WTC11 (cell line): ENCODE measurements around the gene MLPH. TPM values are rescaled to one million over a fixed set of nuclear protein-coding genes. Genes with fewer than 3 reads are reported as not detected.

ENCODE experiments used
- ATAC-seq: fragments of 200-7000 bp; cut with Tn5 transposase; 2 replicates; pipeline ENCODE4 v1.10.0; 2021; ENCODE audit warnings: mild to moderate bottlenecking, moderate library complexity
- CTCF ChIA-PET: fragments of 300-600 bp; sonication (Branson Sonifier 250); formaldehyde crosslinking; loops from one replicate; lab custom pipeline; 2021; ENCODE audit warnings: antibody characterized with exemption; lab: Charles Lee
- POLR2A ChIA-PET: fragments of 350-600 bp; sonication (Branson Sonifier 250); formaldehyde crosslinking; loops from one replicate; lab custom pipeline; 2021; ENCODE audit warnings: antibody characterized with exemption; lab: Charles Lee
- DNase-seq: peaks from one replicate; pipeline ENCODE4 v3.0.0; 2021; ENCODE audit warnings: low spot score
- H3K27ac Mint-ChIP-seq: 2 replicates; pipeline ENCODE4 v1.8.0; 2021; ENCODE audit warnings: mixed read lengths
- H3K27me3 Mint-ChIP-seq: 2 replicates; pipeline ENCODE4 v1.8.0; 2021; ENCODE audit warnings: low read depth, mild to moderate bottlenecking, moderate library complexity, mixed read lengths
- H3K36me3 Mint-ChIP-seq: 2 replicates; pipeline ENCODE4 v1.8.0; 2021; ENCODE audit warnings: mixed read lengths
- H3K4me1 Mint-ChIP-seq: 2 replicates; pipeline ENCODE4 v1.8.0; 2022; ENCODE audit warnings: mixed read lengths
- H3K4me3 Mint-ChIP-seq: 2 replicates; pipeline ENCODE4 v1.8.0; 2021; ENCODE audit warnings: mild to moderate bottlenecking, moderate library complexity, mixed read lengths
- H3K9me3 Mint-ChIP-seq: 2 replicates; pipeline ENCODE4 v1.8.0; 2021; ENCODE audit warnings: mixed read lengths
- ATF1 ChIP-seq: sonication (generic); formaldehyde crosslinking; IDR thresholded peaks from 2 replicates; pipeline ENCODE4 v1.8.1; 2023; ENCODE audit warnings: mild to moderate bottlenecking, moderate library complexity, missing genetic modification reagents
- FOXP1 ChIP-seq: sonication (generic); formaldehyde crosslinking; IDR thresholded peaks from 2 replicates; pipeline ENCODE4 v1.8.0; 2022; ENCODE audit warnings: missing genetic modification reagents, mild to moderate bottlenecking, moderate library complexity, borderline replicate concordance
- GTF2I ChIP-seq: fragments of 250-450 bp; sonication (Bioruptor Pico); conservative IDR thresholded peaks from 2 replicates; pipeline ENCODE4 v1.4.0; 2021; ENCODE audit warnings: mild to moderate bottlenecking
- IRF2 ChIP-seq: sonication (generic); formaldehyde crosslinking; IDR thresholded peaks from 2 replicates; pipeline ENCODE4 v1.8.0; 2022; ENCODE audit warnings: low read depth, missing genetic modification reagents, borderline replicate concordance
- JUN ChIP-seq: sonication (generic); formaldehyde crosslinking; IDR thresholded peaks from 2 replicates; pipeline ENCODE4 v1.8.0; 2023; ENCODE audit warnings: mild to moderate bottlenecking, missing genetic modification reagents
- RORB ChIP-seq: fragments of 250-450 bp; sonication (Bioruptor Pico); IDR thresholded peaks from 2 replicates; pipeline ENCODE4 v1.9.0; 2021; ENCODE audit warnings: mild to moderate bottlenecking
- SMAD4 ChIP-seq: sonication (generic); formaldehyde crosslinking; IDR thresholded peaks from 2 replicates; pipeline ENCODE4 v1.8.0; 2022; ENCODE audit warnings: mild to moderate bottlenecking, missing genetic modification reagents
- TP53 ChIP-seq: sonication (generic); formaldehyde crosslinking; IDR thresholded peaks from 2 replicates; pipeline ENCODE4 v1.8.1; 2023; ENCODE audit warnings: mild to moderate bottlenecking, missing genetic modification reagents
- ZBTB21 ChIP-seq: sonication (generic); formaldehyde crosslinking; IDR thresholded peaks from 2 replicates; pipeline ENCODE4 v1.8.1; 2023; ENCODE audit warnings: mild to moderate bottlenecking, missing genetic modification reagents, borderline replicate concordance
- ZNF219 ChIP-seq: sonication (generic); formaldehyde crosslinking; IDR thresholded peaks from 2 replicates; pipeline ENCODE4 v1.8.0; 2023; ENCODE audit warnings: missing genetic modification reagents, mild to moderate bottlenecking, borderline replicate concordance
- ZNF232 ChIP-seq: sonication (generic); formaldehyde crosslinking; IDR thresholded peaks from 2 replicates; pipeline ENCODE4 v1.8.0; 2022; ENCODE audit warnings: mild to moderate bottlenecking, missing genetic modification reagents
- ZNF263 ChIP-seq: sonication (generic); formaldehyde crosslinking; IDR thresholded peaks from 2 replicates; pipeline ENCODE4 v1.8.1; 2022; ENCODE audit warnings: low read depth, mild to moderate bottlenecking, moderate library complexity, missing genetic modification reagents
- ZNF396 ChIP-seq: fragments of 250-450 bp; sonication (Bioruptor Pico); IDR thresholded peaks from 2 replicates; pipeline ENCODE4 v1.8.0; 2021; ENCODE audit warnings: mild to moderate bottlenecking, moderate library complexity, borderline replicate concordance
- ZNF416 ChIP-seq: fragments of 250-450 bp; sonication (Bioruptor Pico); IDR thresholded peaks from 2 replicates; pipeline ENCODE4 v1.9.0; 2021; ENCODE audit warnings: mild to moderate bottlenecking, inconsistent platforms
- ZNF671 ChIP-seq: fragments of 250-450 bp; sonication (Bioruptor Pico); IDR thresholded peaks from 2 replicates; pipeline ENCODE4 v1.8.0; 2021; ENCODE audit warnings: mild to moderate bottlenecking
- total RNA-seq: library from RNA; stranded (reverse); gene quantifications from 3 replicates; pipeline ENCODE4 v1.2.3, GENCODE V29; 2021
- TF ChIP-seq, protein P1 (sequence below): fragments of 200-600 bp; IDR thresholded peaks from 2 replicates; pipeline ENCODE4 v1.8.0; 2022; ENCODE audit warnings: antibody characterized with exemption
- TF ChIP-seq, protein P2 (sequence below): sonication (generic); formaldehyde crosslinking; IDR thresholded peaks from 2 replicates; pipeline ENCODE4 v1.8.1; 2023; ENCODE audit warnings: mild to moderate bottlenecking, missing genetic modification reagents, moderate library complexity
- TF ChIP-seq, protein P3 (sequence below): fragments of 250-450 bp; sonication (Bioruptor Pico); IDR thresholded peaks from 2 replicates; pipeline ENCODE4 v1.9.0; 2021; ENCODE audit warnings: mild to moderate bottlenecking, borderline replicate concordance
- TF ChIP-seq, protein P4 (sequence below): sonication (generic); formaldehyde crosslinking; IDR thresholded peaks from 2 replicates; pipeline ENCODE4 v1.8.0; 2023; ENCODE audit warnings: missing genetic modification reagents
- TF ChIP-seq, protein P5 (sequence below): sonication (generic); formaldehyde crosslinking; IDR thresholded peaks from 2 replicates; pipeline ENCODE4 v1.8.1; 2023; ENCODE audit warnings: mild to moderate bottlenecking, missing genetic modification reagents

Gene MLPH
- total RNA-seq, 1 experiment from 2014 or later: 10.3 TPM

DNA sequence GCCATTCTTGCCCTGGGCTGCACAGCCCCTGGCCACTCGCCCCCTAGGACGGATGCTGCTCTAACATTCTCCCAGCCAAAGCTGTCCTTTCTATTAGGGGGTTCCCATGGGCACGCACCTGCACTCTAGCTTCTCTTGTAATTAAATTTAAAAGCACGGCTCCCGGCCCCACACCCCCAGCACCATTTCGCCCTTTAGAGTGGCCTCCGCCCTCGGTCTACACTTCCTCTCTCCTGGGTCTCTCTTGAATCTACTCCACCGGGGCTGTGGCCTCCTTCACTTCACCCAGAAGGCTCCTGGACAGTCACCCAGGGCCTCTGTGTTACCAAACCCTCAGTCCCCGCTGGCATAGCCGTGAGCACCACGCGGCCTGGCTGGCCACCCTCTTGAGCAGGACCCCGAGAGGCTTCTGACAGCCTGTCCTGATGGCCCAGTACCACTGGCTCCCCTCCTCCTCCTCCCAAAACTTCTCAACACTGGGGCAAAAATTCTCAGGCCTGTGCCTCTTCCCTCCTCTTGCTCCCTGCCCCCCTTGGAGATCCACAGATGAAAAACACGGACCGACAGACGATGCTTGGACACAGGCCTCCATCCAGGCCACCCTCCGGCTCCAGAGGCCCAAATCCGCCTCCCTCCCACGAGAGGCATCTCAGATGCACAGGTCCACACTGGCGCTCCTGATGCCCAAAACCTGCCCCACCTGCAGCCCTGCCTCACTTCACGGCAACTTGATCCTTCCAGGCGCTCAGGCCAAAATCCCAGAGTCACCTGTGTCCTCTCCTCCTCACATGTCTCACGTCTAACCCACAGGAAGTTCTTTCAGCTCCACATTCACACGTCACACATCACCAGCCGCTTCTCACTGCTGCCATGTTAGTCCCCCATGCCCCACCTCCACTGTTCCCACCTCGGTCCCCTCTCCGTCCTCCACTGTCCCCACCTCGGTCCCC, 110.4 kb downstream of the MLPH start:
- peak overlapping the region; percentile 62; the same call in 1 of the 2 replicates for H3K27ac Mint-ChIP-seq
- ATAC-seq (no peak), DNase-seq (no peak)
- TF ChIP-seq FOXP1 (no peak), RORB (CRISPR knock-in tag) (no peak), GTF2I (CRISPR knock-in tag) (no peak), TP53 (CRISPR knock-in tag) (no peak), ZNF396 (CRISPR knock-in tag) (no peak), ZBTB21 (CRISPR knock-in tag) (no peak), ZNF416 (CRISPR knock-in tag) (no peak), ZNF219 (CRISPR knock-in tag) (no peak), SMAD4 (CRISPR knock-in tag) (no peak), JUN (no peak), ZNF232 (CRISPR knock-in tag) (no peak), ZNF263 (CRISPR knock-in tag) (no peak), ATF1 (CRISPR knock-in tag) (no peak), ZNF671 (CRISPR knock-in tag) (no peak), IRF2 (CRISPR knock-in tag) (no peak)
- TF ChIP-seq, protein P1, sequence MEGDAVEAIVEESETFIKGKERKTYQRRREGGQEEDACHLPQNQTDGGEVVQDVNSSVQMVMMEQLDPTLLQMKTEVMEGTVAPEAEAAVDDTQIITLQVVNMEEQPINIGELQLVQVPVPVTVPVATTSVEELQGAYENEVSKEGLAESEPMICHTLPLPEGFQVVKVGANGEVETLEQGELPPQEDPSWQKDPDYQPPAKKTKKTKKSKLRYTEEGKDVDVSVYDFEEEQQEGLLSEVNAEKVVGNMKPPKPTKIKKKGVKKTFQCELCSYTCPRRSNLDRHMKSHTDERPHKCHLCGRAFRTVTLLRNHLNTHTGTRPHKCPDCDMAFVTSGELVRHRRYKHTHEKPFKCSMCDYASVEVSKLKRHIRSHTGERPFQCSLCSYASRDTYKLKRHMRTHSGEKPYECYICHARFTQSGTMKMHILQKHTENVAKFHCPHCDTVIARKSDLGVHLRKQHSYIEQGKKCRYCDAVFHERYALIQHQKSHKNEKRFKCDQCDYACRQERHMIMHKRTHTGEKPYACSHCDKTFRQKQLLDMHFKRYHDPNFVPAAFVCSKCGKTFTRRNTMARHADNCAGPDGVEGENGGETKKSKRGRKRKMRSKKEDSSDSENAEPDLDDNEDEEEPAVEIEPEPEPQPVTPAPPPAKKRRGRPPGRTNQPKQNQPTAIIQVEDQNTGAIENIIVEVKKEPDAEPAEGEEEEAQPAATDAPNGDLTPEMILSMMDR: no peak
- TF ChIP-seq, protein P2, sequence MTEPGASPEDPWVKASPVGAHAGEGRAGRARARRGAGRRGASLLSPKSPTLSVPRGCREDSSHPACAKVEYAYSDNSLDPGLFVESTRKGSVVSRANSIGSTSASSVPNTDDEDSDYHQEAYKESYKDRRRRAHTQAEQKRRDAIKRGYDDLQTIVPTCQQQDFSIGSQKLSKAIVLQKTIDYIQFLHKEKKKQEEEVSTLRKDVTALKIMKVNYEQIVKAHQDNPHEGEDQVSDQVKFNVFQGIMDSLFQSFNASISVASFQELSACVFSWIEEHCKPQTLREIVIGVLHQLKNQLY (CRISPR knock-in tag): no peak
- TF ChIP-seq, protein P3, sequence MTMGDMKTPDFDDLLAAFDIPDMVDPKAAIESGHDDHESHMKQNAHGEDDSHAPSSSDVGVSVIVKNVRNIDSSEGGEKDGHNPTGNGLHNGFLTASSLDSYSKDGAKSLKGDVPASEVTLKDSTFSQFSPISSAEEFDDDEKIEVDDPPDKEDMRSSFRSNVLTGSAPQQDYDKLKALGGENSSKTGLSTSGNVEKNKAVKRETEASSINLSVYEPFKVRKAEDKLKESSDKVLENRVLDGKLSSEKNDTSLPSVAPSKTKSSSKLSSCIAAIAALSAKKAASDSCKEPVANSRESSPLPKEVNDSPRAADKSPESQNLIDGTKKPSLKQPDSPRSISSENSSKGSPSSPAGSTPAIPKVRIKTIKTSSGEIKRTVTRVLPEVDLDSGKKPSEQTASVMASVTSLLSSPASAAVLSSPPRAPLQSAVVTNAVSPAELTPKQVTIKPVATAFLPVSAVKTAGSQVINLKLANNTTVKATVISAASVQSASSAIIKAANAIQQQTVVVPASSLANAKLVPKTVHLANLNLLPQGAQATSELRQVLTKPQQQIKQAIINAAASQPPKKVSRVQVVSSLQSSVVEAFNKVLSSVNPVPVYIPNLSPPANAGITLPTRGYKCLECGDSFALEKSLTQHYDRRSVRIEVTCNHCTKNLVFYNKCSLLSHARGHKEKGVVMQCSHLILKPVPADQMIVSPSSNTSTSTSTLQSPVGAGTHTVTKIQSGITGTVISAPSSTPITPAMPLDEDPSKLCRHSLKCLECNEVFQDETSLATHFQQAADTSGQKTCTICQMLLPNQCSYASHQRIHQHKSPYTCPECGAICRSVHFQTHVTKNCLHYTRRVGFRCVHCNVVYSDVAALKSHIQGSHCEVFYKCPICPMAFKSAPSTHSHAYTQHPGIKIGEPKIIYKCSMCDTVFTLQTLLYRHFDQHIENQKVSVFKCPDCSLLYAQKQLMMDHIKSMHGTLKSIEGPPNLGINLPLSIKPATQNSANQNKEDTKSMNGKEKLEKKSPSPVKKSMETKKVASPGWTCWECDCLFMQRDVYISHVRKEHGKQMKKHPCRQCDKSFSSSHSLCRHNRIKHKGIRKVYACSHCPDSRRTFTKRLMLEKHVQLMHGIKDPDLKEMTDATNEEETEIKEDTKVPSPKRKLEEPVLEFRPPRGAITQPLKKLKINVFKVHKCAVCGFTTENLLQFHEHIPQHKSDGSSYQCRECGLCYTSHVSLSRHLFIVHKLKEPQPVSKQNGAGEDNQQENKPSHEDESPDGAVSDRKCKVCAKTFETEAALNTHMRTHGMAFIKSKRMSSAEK (CRISPR knock-in tag): no peak
- TF ChIP-seq, protein P4, sequence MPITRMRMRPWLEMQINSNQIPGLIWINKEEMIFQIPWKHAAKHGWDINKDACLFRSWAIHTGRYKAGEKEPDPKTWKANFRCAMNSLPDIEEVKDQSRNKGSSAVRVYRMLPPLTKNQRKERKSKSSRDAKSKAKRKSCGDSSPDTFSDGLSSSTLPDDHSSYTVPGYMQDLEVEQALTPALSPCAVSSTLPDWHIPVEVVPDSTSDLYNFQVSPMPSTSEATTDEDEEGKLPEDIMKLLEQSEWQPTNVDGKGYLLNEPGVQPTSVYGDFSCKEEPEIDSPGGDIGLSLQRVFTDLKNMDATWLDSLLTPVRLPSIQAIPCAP: no peak
- TF ChIP-seq, protein P5, sequence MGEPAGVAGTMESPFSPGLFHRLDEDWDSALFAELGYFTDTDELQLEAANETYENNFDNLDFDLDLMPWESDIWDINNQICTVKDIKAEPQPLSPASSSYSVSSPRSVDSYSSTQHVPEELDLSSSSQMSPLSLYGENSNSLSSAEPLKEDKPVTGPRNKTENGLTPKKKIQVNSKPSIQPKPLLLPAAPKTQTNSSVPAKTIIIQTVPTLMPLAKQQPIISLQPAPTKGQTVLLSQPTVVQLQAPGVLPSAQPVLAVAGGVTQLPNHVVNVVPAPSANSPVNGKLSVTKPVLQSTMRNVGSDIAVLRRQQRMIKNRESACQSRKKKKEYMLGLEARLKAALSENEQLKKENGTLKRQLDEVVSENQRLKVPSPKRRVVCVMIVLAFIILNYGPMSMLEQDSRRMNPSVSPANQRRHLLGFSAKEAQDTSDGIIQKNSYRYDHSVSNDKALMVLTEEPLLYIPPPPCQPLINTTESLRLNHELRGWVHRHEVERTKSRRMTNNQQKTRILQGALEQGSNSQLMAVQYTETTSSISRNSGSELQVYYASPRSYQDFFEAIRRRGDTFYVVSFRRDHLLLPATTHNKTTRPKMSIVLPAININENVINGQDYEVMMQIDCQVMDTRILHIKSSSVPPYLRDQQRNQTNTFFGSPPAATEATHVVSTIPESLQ (CRISPR knock-in tag): no peak
- H3K27me3 Mint-ChIP-seq: no peaks in the 10 kb centered on the region; the same call in 1 of the 2 replicates
- peaks cover 82% of the 10 kb centered on the region for H3K4me1 Mint-ChIP-seq
- no peaks in the 10 kb centered on the region for H3K36me3 Mint-ChIP-seq
- no peak overlapping the region for H3K4me3 Mint-ChIP-seq
- ChIA-PET CTCF (interaction anchor here (0.5 to 2.0 kb wide), 3 partner anchors 17 to 1930 kb away, joined by 3 to 10 read pairs (median 4); no protein-coding TSS in a partner anchor), POLR2A (no interaction called here)
- H3K9me3 Mint-ChIP-seq: no peaks in the 10 kb centered on the region
